Peyer's patch (tissue), 4 donors: ENCODE data around the gene RAE1.

Source experiments
- POLR2A ChIP-seq, 2 donors: fragments of 450-650 bp; IDR thresholded peaks; one replicate each; pipeline ENCODE4 v1.5.1; 2017; ENCODE audit warnings: antibody characterized with exemption in 2 of 2, mild to moderate bottlenecking in 2 of 2, moderate library complexity in 2 of 2
- TF ChIP-seq, protein P1 (sequence below), 6 experiments: fragments of 450-650 bp in 4 of 6; fragments of 200-600 bp in 2 of 6; sonication (generic) in 1 of 6; IDR thresholded peaks; one replicate each; pipeline ENCODE4 v1.5.1; 2017 to 2019; ENCODE audit warnings: antibody characterized with exemption in 6 of 6, mild to moderate bottlenecking in 3 of 6, moderate library complexity in 1 of 6

DNA sequence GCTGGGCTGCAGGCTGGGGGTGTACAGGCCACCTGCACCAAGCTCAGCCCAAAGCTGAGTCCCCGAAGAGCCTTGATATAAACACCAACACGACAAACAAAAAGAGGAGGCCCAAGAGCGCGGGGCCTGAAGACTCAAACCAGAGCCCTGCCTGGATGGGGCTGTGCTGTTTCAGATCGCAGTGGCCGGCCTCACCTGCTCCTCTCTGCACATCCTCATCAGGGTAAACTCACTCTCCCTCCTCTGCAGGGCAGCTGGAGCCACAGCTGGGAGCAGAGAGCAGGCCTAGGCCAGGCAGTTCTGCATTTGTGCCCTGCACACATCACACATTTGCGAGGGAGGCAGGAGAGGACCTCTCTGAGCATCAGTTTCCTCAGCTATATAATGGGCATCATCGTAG lies 36.4 kb downstream of the RAE1 start:
- TF ChIP-seq, protein P1, sequence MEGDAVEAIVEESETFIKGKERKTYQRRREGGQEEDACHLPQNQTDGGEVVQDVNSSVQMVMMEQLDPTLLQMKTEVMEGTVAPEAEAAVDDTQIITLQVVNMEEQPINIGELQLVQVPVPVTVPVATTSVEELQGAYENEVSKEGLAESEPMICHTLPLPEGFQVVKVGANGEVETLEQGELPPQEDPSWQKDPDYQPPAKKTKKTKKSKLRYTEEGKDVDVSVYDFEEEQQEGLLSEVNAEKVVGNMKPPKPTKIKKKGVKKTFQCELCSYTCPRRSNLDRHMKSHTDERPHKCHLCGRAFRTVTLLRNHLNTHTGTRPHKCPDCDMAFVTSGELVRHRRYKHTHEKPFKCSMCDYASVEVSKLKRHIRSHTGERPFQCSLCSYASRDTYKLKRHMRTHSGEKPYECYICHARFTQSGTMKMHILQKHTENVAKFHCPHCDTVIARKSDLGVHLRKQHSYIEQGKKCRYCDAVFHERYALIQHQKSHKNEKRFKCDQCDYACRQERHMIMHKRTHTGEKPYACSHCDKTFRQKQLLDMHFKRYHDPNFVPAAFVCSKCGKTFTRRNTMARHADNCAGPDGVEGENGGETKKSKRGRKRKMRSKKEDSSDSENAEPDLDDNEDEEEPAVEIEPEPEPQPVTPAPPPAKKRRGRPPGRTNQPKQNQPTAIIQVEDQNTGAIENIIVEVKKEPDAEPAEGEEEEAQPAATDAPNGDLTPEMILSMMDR (IDR thresholded peaks at IDR 0.05) = no peak
- no peak for TF ChIP-seq POLR2A (IDR thresholded peaks at IDR 0.05)
